Central memory CD8-positive, alpha-beta T cell (primary cell): ENCODE results near the gene CDS2.

Source experiments
- ATAC-seq: fragments of 150-1000 bp; cut with Tn5 transposase; replicated peaks from 2 replicates; pipeline ENCODE4 v1.10.0; 2022; ENCODE audit warnings: mild to moderate bottlenecking, moderate FRiP score, moderate number of reproducible peaks; ENCODE audit not compliant: poor library complexity, severe bottlenecking; ENCODE audit errors: extremely low read depth
- DNase-seq, 2 donors: peaks; one replicate each; pipeline ENCODE4 v3.0.0; 2021; ENCODE audit warnings: low spot score in 2 of 2
- H3K27ac Mint-ChIP-seq: one replicate; pipeline ENCODE4 v1.8.0; 2022; ENCODE audit warnings: low read depth, mild to moderate bottlenecking, moderate library complexity, mixed read lengths
- H3K27me3 Mint-ChIP-seq: one replicate; pipeline ENCODE4 v1.8.0; 2022; ENCODE audit warnings: mixed read lengths
- H3K36me3 Mint-ChIP-seq: one replicate; pipeline ENCODE4 v1.8.0; 2022; ENCODE audit warnings: mild to moderate bottlenecking, moderate library complexity, mixed read lengths; ENCODE audit not compliant: insufficient read depth
- H3K4me1 Mint-ChIP-seq: one replicate; pipeline ENCODE4 v1.8.0; 2022; ENCODE audit warnings: mixed read lengths
- H3K4me3 Mint-ChIP-seq: one replicate; pipeline ENCODE4 v1.8.0; 2022; ENCODE audit warnings: mild to moderate bottlenecking, moderate library complexity, mixed read lengths
- H3K9me3 Mint-ChIP-seq: one replicate; pipeline ENCODE4 v1.8.0; 2022; ENCODE audit warnings: mixed read lengths

The CDS2 gene

GRCh38 chr20:5215672-5216304 lies 89.0 kb downstream of the CDS2 start:
- DNase-seq (no peak), ATAC-seq (no peak)
- Mint-ChIP-seq H3K27ac (no peak overlapping the region), H3K27me3 (no peaks in the 10 kb centered on the region), H3K36me3 (peaks cover 4% of the 10 kb centered on the region), H3K4me1 (peaks cover 5% of the 10 kb centered on the region), H3K4me3 (no peak overlapping the region), H3K9me3 (no peaks in the 10 kb centered on the region)

GRCh38 chr20:5216663-5217062 lies 89.9 kb downstream of the CDS2 start:
- H3K36me3 Mint-ChIP-seq, result peaks cover 4% of the 10 kb centered on the region
- peaks cover 5% of the 10 kb centered on the region for H3K4me1 Mint-ChIP-seq
- H3K27ac Mint-ChIP-seq, result no peak overlapping the region
- DNase-seq (no peak), ATAC-seq (no peak)
- no peak overlapping the region for H3K4me3 Mint-ChIP-seq
- no peaks in the 10 kb centered on the region for H3K27me3 Mint-ChIP-seq
- no peaks in the 10 kb centered on the region for H3K9me3 Mint-ChIP-seq

- H3K4me3 Mint-ChIP-seq, result no peak overlapping the region
- H3K27ac Mint-ChIP-seq, result no peak overlapping the region
- peaks cover 2% of the 10 kb centered on the region for H3K36me3 Mint-ChIP-seq
- H3K9me3 Mint-ChIP-seq, result no peaks in the 10 kb centered on the region
- H3K27me3 Mint-ChIP-seq, result no peaks in the 10 kb centered on the region
- no peak for ATAC-seq
- H3K4me1 Mint-ChIP-seq, result peaks cover 5% of the 10 kb centered on the region
- no peak for DNase-seq
Measured at GRCh38 chr20:5217616-5218015, 90.8 kb downstream of the CDS2 start.

GRCh38 chr20:5220321-5221060 lies 93.7 kb downstream of the CDS2 start:
- Mint-ChIP-seq H3K27ac (no peak overlapping the region), H3K9me3 (no peaks in the 10 kb centered on the region), H3K36me3 (no peaks in the 10 kb centered on the region), H3K4me1 (peaks cover 5% of the 10 kb centered on the region), H3K27me3 (no peaks in the 10 kb centered on the region), H3K4me3 (no peak overlapping the region)
- no peak for DNase-seq
- no peak for ATAC-seq

GRCh38 chr20:5221061-5221430 lies 94.2 kb downstream of the CDS2 start:
- Mint-ChIP-seq H3K4me1 (peaks cover 1% of the 10 kb centered on the region), H3K27ac (no peak overlapping the region)

GRCh38 chr20:5222919-5223634 lies 96.3 kb downstream of the CDS2 start:
- H3K9me3 Mint-ChIP-seq, result no peaks in the 10 kb centered on the region
- H3K4me1 Mint-ChIP-seq, result no peaks in the 10 kb centered on the region
- H3K36me3 Mint-ChIP-seq, result peaks cover 2% of the 10 kb centered on the region
- no peaks in the 10 kb centered on the region for H3K27me3 Mint-ChIP-seq
- H3K27ac Mint-ChIP-seq, result no peak overlapping the region
- no peak overlapping the region for H3K4me3 Mint-ChIP-seq
- ATAC-seq (peak; percentile 58), DNase-seq (peak in 1 of 2 donors; percentile 19)

More at GRCh38 chr20:5221061-5221430, 94.2 kb downstream of the CDS2 start:
- Mint-ChIP-seq H3K9me3 (no peaks in the 10 kb centered on the region), H3K36me3 (peaks cover under 1% of the 10 kb centered on the region), H3K4me3 (no peak overlapping the region), H3K27me3 (no peaks in the 10 kb centered on the region)
- ATAC-seq (no peak), DNase-seq (no peak)

- no peak overlapping the region for H3K4me3 Mint-ChIP-seq
- no peaks in the 10 kb centered on the region for H3K9me3 Mint-ChIP-seq
- no peaks in the 10 kb centered on the region for H3K4me1 Mint-ChIP-seq
- DNase-seq (no peak), ATAC-seq (no peak)
- peaks cover 14% of the 10 kb centered on the region for H3K27me3 Mint-ChIP-seq
- H3K27ac Mint-ChIP-seq, result no peak overlapping the region
- peaks cover 4% of the 10 kb centered on the region for H3K36me3 Mint-ChIP-seq
Measured at GRCh38 chr20:5230544-5230943, 103.7 kb downstream of the CDS2 start.

- peaks cover 37% of the 10 kb centered on the region for H3K27me3 Mint-ChIP-seq
Measured at GRCh38 chr20:5234158-5234557, 107.3 kb downstream of the CDS2 start.

GRCh38 chr20:5234978-5235377 lies 108.2 kb downstream of the CDS2 start:
- ATAC-seq (no peak), DNase-seq (no peak)
- peaks cover 2% of the 10 kb centered on the region for H3K36me3 Mint-ChIP-seq
- no peaks in the 10 kb centered on the region for H3K4me1 Mint-ChIP-seq
- no peak overlapping the region for H3K27ac Mint-ChIP-seq
- H3K27me3 Mint-ChIP-seq, result peaks cover 45% of the 10 kb centered on the region
- H3K9me3 Mint-ChIP-seq, result no peaks in the 10 kb centered on the region
- no peak overlapping the region for H3K4me3 Mint-ChIP-seq

More at GRCh38 chr20:5234158-5234557, 107.3 kb downstream of the CDS2 start:
- ATAC-seq (no peak), DNase-seq (no peak)
- H3K4me1 Mint-ChIP-seq, result no peaks in the 10 kb centered on the region
- H3K36me3 Mint-ChIP-seq, result peaks cover 2% of the 10 kb centered on the region
- H3K27ac Mint-ChIP-seq, result no peak overlapping the region
- H3K9me3 Mint-ChIP-seq, result no peaks in the 10 kb centered on the region
- no peak overlapping the region for H3K4me3 Mint-ChIP-seq
